ENCODE data around the gene HGS. TPM values are rescaled to one million over a fixed set of nuclear protein-coding genes. Genes with fewer than 3 reads are reported as not detected.
A peak's percentile ranks its signal among the peaks of the same experiment; 100 is the strongest.

HGS gene
- total RNA-seq, 1 experiment from 2014 or later, result 240 TPM

GRCh38 chr17:81710514-81711308 lies 26.9 kb downstream of the HGS start:
- in situ Hi-C loops (cut with HindIII; ENCODE audit: low pct_unique_long_range_greater_than_20kb, low sequenced_read_pairs) (no loop called here), intact Hi-C loops (cut with micrococcal nuclease; ENCODE audit: unreplicated experiment) (no loop called here)
- BruUV-seq (replicated peaks), result no TSS peak
- ChIA-PET CTCF (interaction anchor here (0.5 to 0.8 kb wide), 3 partner anchors 33 to 245 kb away, joined by 3 to 6 read pairs (median 3); no protein-coding TSS in a partner anchor), POLR2A (no interaction called here)
- peaks cover 7% of the 10 kb centered on the region; the same call in 1 of the 2 replicates for H3K36me3 ChIP-seq (ENCODE audit: control insufficient read depth, insufficient read depth, low read length)
- DNase-seq (ENCODE audit: low read depth, low spot score) (no peak), ATAC-seq (peak; percentile 18)
- peak overlapping the region; percentile 87 for H3K27ac ChIP-seq (ENCODE audit: low read length)
- H3K4me3 ChIP-seq (ENCODE audit: low read depth in 2 of 2, low read length in 2 of 2), result peak overlapping the region; percentile 78 to 82
- H3K9me3 ChIP-seq (ENCODE audit: control insufficient read depth, insufficient read depth, low read depth, low read length), result no peaks in the 10 kb centered on the region
- TF ChIP-seq SIN3A (IDR thresholded peaks at IDR 0.05; ENCODE audit: borderline replicate concordance, insufficient read depth, low read depth, low read length) (0 out of 2 replicates have a peak, but pooled peaks have one; percentile 38), POLR2AphosphoS5 (IDR thresholded peaks at IDR 0.05; ENCODE audit: low read depth, low read length) (peak; percentile 75), TCF7L2 (IDR thresholded peaks at IDR 0.05; ENCODE audit: low read depth, low read length) (no peak)
- TF ChIP-seq, protein P1, sequence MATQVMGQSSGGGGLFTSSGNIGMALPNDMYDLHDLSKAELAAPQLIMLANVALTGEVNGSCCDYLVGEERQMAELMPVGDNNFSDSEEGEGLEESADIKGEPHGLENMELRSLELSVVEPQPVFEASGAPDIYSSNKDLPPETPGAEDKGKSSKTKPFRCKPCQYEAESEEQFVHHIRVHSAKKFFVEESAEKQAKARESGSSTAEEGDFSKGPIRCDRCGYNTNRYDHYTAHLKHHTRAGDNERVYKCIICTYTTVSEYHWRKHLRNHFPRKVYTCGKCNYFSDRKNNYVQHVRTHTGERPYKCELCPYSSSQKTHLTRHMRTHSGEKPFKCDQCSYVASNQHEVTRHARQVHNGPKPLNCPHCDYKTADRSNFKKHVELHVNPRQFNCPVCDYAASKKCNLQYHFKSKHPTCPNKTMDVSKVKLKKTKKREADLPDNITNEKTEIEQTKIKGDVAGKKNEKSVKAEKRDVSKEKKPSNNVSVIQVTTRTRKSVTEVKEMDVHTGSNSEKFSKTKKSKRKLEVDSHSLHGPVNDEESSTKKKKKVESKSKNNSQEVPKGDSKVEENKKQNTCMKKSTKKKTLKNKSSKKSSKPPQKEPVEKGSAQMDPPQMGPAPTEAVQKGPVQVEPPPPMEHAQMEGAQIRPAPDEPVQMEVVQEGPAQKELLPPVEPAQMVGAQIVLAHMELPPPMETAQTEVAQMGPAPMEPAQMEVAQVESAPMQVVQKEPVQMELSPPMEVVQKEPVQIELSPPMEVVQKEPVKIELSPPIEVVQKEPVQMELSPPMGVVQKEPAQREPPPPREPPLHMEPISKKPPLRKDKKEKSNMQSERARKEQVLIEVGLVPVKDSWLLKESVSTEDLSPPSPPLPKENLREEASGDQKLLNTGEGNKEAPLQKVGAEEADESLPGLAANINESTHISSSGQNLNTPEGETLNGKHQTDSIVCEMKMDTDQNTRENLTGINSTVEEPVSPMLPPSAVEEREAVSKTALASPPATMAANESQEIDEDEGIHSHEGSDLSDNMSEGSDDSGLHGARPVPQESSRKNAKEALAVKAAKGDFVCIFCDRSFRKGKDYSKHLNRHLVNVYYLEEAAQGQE (IDR thresholded peaks at IDR 0.05; ENCODE audit: insufficient read depth in 1 of 2, low read depth in 2 of 2, low read length in 1 of 2), result no peak
- H3K27me3 ChIP-seq (ENCODE audit: control insufficient read depth, insufficient read depth, low read length), result no peaks in the 10 kb centered on the region
- H3K4me1 ChIP-seq (ENCODE audit: control insufficient read depth, insufficient read depth, low read length), result peaks cover 37% of the 10 kb centered on the region

GRCh38 chr17:81711814-81712467 lies 28.1 kb downstream of the HGS start, which contains the start of gene SLC25A10:
TSS of gene SLC25A10 (plus strand) at chr17:81712284. CDS start at chr17:81712427, 143 bp downstream.
- Histone ChIP-seq H3K27ac (ENCODE audit: low read length) (peak within 1 kb of the TSS; percentile 92), H3K9me3 (ENCODE audit: control insufficient read depth, insufficient read depth, low read depth, low read length) (no peaks in the 10 kb centered on the region), H3K36me3 (ENCODE audit: control insufficient read depth, insufficient read depth, low read length) (peaks cover 7% of the 10 kb centered on the region; the same call in 1 of the 2 replicates), H3K4me3 (ENCODE audit: low read depth in 2 of 2, low read length in 2 of 2) (peak within 1 kb of the TSS; percentile 78 to 82), H3K27me3 (ENCODE audit: control insufficient read depth, insufficient read depth, low read length) (no peaks in the 10 kb centered on the region), H3K4me1 (ENCODE audit: control insufficient read depth, insufficient read depth, low read length) (peaks cover 37% of the 10 kb centered on the region)
- no TSS peak for BruUV-seq (replicated peaks)
- no peak for DNase-seq (ENCODE audit: low read depth, low spot score)
- intact Hi-C loops (cut with micrococcal nuclease; ENCODE audit: unreplicated experiment), result no loop called here
- ATAC-seq, result peak; percentile 78
- CTCF ChIA-PET, result interaction anchor here (0.7 kb wide), 1 partner anchor 24 kb away, joined by 7 read pairs; no protein-coding TSS in a partner anchor
- in situ Hi-C loops (cut with HindIII; ENCODE audit: low pct_unique_long_range_greater_than_20kb, low sequenced_read_pairs), result no loop called here
- POLR2A ChIA-PET, result interaction anchor here (0.6 to 0.7 kb wide), 2 partner anchors 9 to 14 kb away, joined by 4 to 6 read pairs; partner anchors contain the start of gene MRPL12
- TF ChIP-seq CTCF (IDR thresholded peaks at IDR 0.05) (no peak), POLR2AphosphoS5 (IDR thresholded peaks at IDR 0.05; ENCODE audit: low read depth, low read length) (peak; percentile 49; the same call in 1 of the 2 replicates), TCF7L2 (IDR thresholded peaks at IDR 0.05; ENCODE audit: low read depth, low read length) (peak; percentile 100), SIN3A (IDR thresholded peaks at IDR 0.05; ENCODE audit: borderline replicate concordance, insufficient read depth, low read depth, low read length) (no peak; the same call in 1 of the 2 replicates)
- TF ChIP-seq, protein P1 (IDR thresholded peaks at IDR 0.05; ENCODE audit: insufficient read depth in 1 of 2, low read depth in 2 of 2, low read length in 1 of 2), result no peak

Measured in Panc1 (cell line).